MM.1S (cell line): ENCODE data around the gene GNPTAB.

Experiments
- DNase-seq: peaks from one replicate; pipeline ENCODE4 v3.0.0-alpha.2; 2015
- H2AFZ ChIP-seq: fragments of 300-600 bp; sonication (generic); 2 replicates; pipeline ENCODE4 v1.6.0; 2016; ENCODE audit warnings: antibody characterized with exemption, low read length
- H3F3A ChIP-seq: fragments of 300-600 bp; sonication (generic); 2 replicates; pipeline ENCODE4 v1.6.1; 2016; ENCODE audit warnings: mild to moderate bottlenecking, antibody characterized with exemption, low read length, moderate library complexity, mixed read lengths; ENCODE audit not compliant: insufficient read depth
- H3K27ac ChIP-seq: fragments of 300-600 bp; sonication (generic); 2 replicates; pipeline ENCODE4 v1.5.1; 2016; ENCODE audit warnings: mild to moderate bottlenecking, low read length
- H3K27me3 ChIP-seq: fragments of 300-600 bp; sonication (generic); replicated peaks from 2 replicates; pipeline ENCODE4 v1.6.0; 2016; ENCODE audit warnings: low read length; ENCODE audit not compliant: insufficient read depth
- H3K36me3 ChIP-seq: fragments of 300-600 bp; sonication (generic); replicated peaks from 2 replicates; pipeline ENCODE4 v1.6.1; 2016; ENCODE audit warnings: mild to moderate bottlenecking, low read length, mixed read lengths; ENCODE audit not compliant: insufficient read depth
- H3K4me1 ChIP-seq: fragments of 300-600 bp; sonication (generic); 2 replicates; pipeline ENCODE4 v1.6.1; 2016; ENCODE audit warnings: low read length, mixed read lengths
- H3K4me2 ChIP-seq: fragments of 300-600 bp; sonication (generic); 2 replicates; pipeline ENCODE4 v1.6.0; 2016; ENCODE audit warnings: low read depth, low read length
- H3K4me3 ChIP-seq: fragments of 300-600 bp; sonication (generic); 2 replicates; pipeline ENCODE4 v1.5.1; 2016; ENCODE audit warnings: low read length, mixed read lengths
- H3K79me2 ChIP-seq: fragments of 300-600 bp; sonication (generic); 2 replicates; pipeline ENCODE4 v1.6.1; 2016; ENCODE audit warnings: mixed run types, low read length, mixed read lengths
- H3K9ac ChIP-seq: fragments of 300-600 bp; sonication (generic); 2 replicates; pipeline ENCODE4 v1.6.1; 2016; ENCODE audit warnings: low read length, mixed read lengths
- H3K9me2 ChIP-seq: fragments of 300-600 bp; sonication (generic); replicated peaks from 2 replicates; pipeline ENCODE4 v1.6.1; 2016; ENCODE audit warnings: mild to moderate bottlenecking, low read length, mixed read lengths; ENCODE audit not compliant: insufficient read depth
- H3K9me3 ChIP-seq: fragments of 300-600 bp; sonication (generic); replicated peaks from 2 replicates; pipeline ENCODE4 v1.6.1; 2016; ENCODE audit warnings: mild to moderate bottlenecking, low read length, mixed read lengths; ENCODE audit not compliant: insufficient read depth
- H4K20me1 ChIP-seq: fragments of 300-600 bp; sonication (generic); 2 replicates; pipeline ENCODE4 v1.6.1; 2016; ENCODE audit warnings: mild to moderate bottlenecking, low read length, moderate library complexity, mixed read lengths; ENCODE audit not compliant: insufficient read depth
- CTCF ChIP-seq: fragments of 300-600 bp; sonication (generic); IDR thresholded peaks from 2 replicates; pipeline ENCODE4 v1.5.1; 2016; ENCODE audit warnings: antibody characterized with exemption, low read length, mixed read lengths
- EZH2 ChIP-seq: fragments of 300-600 bp; sonication (generic); optimal IDR thresholded peaks from 2 replicates; pipeline ENCODE3; 2017; ENCODE audit warnings: low read depth, mild to moderate bottlenecking, antibody characterized with exemption, low read length, mixed read lengths
- EZH2phosphoT487 ChIP-seq: fragments of 300-600 bp; sonication (generic); IDR thresholded peaks from 2 replicates; pipeline ENCODE4 v1.6.1; 2018; ENCODE audit warnings: antibody characterized with exemption, low read length

Gene GNPTAB

GRCh38 chr12:101748907-101749306, 81.9 kb downstream of the GNPTAB start:
- H4K20me1 ChIP-seq: no peaks in the 10 kb centered on the region
- H3K9me2 ChIP-seq: no peaks in the 10 kb centered on the region
- no peak overlapping the region for H2AFZ ChIP-seq
- no peaks in the 10 kb centered on the region for H3K27me3 ChIP-seq
- H3K4me2 ChIP-seq: no peak overlapping the region
- H3K4me1 ChIP-seq: peaks cover 28% of the 10 kb centered on the region
- no peak overlapping the region for H3K9ac ChIP-seq
- no peaks in the 10 kb centered on the region for H3K9me3 ChIP-seq
- TF ChIP-seq EZH2phosphoT487: no peak
- no peak for TF ChIP-seq CTCF
- TF ChIP-seq EZH2: no peak
- 0 out of 2 replicates have a peak, but pooled peaks cover 3% of the 10 kb centered on the region for H3K79me2 ChIP-seq
- peaks cover 21% of the 10 kb centered on the region for H3F3A ChIP-seq
- peaks cover 5% of the 10 kb centered on the region; the same call in 1 of the 2 replicates for H3K36me3 ChIP-seq
- DNase-seq: no peak
- no peak overlapping the region for H3K27ac ChIP-seq
- H3K4me3 ChIP-seq: no peak overlapping the region

- Histone ChIP-seq H3K9me2 (no peaks in the 10 kb centered on the region), H3F3A (peaks cover 32% of the 10 kb centered on the region), H3K27me3 (no peaks in the 10 kb centered on the region), H3K9ac (no peak overlapping the region), H3K9me3 (no peaks in the 10 kb centered on the region), H3K27ac (no peak overlapping the region), H3K4me1 (peaks cover 39% of the 10 kb centered on the region), H3K4me2 (no peak overlapping the region), H3K36me3 (peaks cover 5% of the 10 kb centered on the region; the same call in 1 of the 2 replicates), H2AFZ (no peak overlapping the region), H3K4me3 (no peak overlapping the region), H3K79me2 (0 out of 2 replicates have a peak, but pooled peaks cover 4% of the 10 kb centered on the region), H4K20me1 (no peaks in the 10 kb centered on the region)
- TF ChIP-seq EZH2phosphoT487 (no peak), CTCF (no peak), EZH2 (no peak)
- DNase-seq: no peak
Measured at GRCh38 chr12:101747697-101748096, 83.1 kb downstream of the GNPTAB start.

- H4K20me1 ChIP-seq: no peaks in the 10 kb centered on the region
- no peak overlapping the region for H3K27ac ChIP-seq
- H2AFZ ChIP-seq: no peak overlapping the region
- no peak overlapping the region for H3K4me2 ChIP-seq
- peaks cover 5% of the 10 kb centered on the region; the same call in 1 of the 2 replicates for H3K36me3 ChIP-seq
- no peaks in the 10 kb centered on the region for H3K27me3 ChIP-seq
- H3K79me2 ChIP-seq: 0 out of 2 replicates have a peak, but pooled peaks cover 9% of the 10 kb centered on the region
- H3K9ac ChIP-seq: no peak overlapping the region
- peaks cover 48% of the 10 kb centered on the region for H3K4me1 ChIP-seq
- DNase-seq: no peak
- no peak overlapping the region for H3K4me3 ChIP-seq
- no peaks in the 10 kb centered on the region for H3K9me2 ChIP-seq
- H3K9me3 ChIP-seq: no peaks in the 10 kb centered on the region
- no peak for TF ChIP-seq EZH2phosphoT487
- TF ChIP-seq CTCF: no peak
- TF ChIP-seq EZH2: no peak
- H3F3A ChIP-seq: peaks cover 36% of the 10 kb centered on the region
Measured at GRCh38 chr12:101746661-101747060, 84.1 kb downstream of the GNPTAB start.
